ENCODE measurements around the gene RCBTB1.

GRCh38 chr13:49559006-49559405 is 26.4 kb downstream of the RCBTB1 start:
- TF ChIP-seq POLR2A (IDR thresholded peaks at IDR 0.05; ENCODE audit: low read depth, low read length) (no peak), EZH2 (IDR thresholded peaks at IDR 0.05; ENCODE audit: borderline replicate concordance, low read depth, low read length, severe bottlenecking) (no peak), CTCF (IDR thresholded peaks at IDR 0.05; ENCODE audit: extremely low read depth in 1 of 2, insufficient read depth in 1 of 2, low read depth in 1 of 2, low read length in 2 of 2) (no peak), MAX (IDR thresholded peaks at IDR 0.05; ENCODE audit: insufficient read depth, insufficient read length) (no peak), MYC (IDR thresholded peaks at IDR 0.05; ENCODE audit: low read depth, low read length) (no peak), POLR2AphosphoS5 (IDR thresholded peaks at IDR 0.05; ENCODE audit: insufficient read depth, low read depth, low read length) (no peak), FOS (IDR thresholded peaks at IDR 0.05; ENCODE audit: borderline replicate concordance, insufficient read depth, low read length) (no peak), GATA2 (IDR thresholded peaks at IDR 0.05; ENCODE audit: insufficient read depth, insufficient read length, low read depth, low read length) (no peak)
